LNCAP (cell line): Measurements from ENCODE around the gene TRAF3IP1.

ENCODE experiments used
- CTCF ChIP-seq: fragments of 450-650 bp; IDR thresholded peaks from 2 replicates; pipeline ENCODE4 v1.5.1; 2017; ENCODE audit warnings: mild to moderate bottlenecking

Gene TRAF3IP1

GRCh38 chr2:238322001-238322411 lies 1.7 kb downstream of the TRAF3IP1 start:
- TF ChIP-seq CTCF: no peak

GRCh38 chr2:238325694-238326093 lies 5.4 kb downstream of the TRAF3IP1 start:
- no peak for TF ChIP-seq CTCF

DNA sequence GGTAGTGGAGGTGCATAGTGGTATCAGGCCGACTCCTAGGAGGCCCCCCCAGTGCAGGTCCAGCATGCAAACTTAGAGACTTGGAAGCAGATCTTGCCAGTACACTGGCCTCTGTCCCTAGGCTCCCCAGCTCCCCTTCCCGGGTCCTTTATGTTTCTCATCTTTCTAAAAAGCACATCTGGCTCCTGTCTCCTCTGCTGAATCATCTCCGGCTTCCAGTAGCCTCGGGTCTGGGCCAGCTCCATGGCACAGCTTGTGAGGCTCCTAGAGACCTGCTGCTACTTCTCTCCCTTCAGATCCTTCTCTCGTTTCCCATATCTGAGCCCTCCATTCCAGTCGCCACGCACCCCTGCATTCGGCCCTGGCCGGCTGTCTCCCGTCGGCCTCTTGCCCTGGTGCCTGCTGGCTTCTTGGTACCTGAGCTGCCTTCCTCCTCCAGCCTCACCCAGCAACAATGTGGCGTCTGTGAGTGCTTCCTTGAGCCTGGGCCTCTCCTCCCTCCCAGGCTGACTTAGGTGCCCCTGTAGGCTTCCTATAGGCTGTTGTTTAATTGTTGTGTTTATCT lies 6.6 kb downstream of the TRAF3IP1 start:
- TF ChIP-seq CTCF: no peak

DNA sequence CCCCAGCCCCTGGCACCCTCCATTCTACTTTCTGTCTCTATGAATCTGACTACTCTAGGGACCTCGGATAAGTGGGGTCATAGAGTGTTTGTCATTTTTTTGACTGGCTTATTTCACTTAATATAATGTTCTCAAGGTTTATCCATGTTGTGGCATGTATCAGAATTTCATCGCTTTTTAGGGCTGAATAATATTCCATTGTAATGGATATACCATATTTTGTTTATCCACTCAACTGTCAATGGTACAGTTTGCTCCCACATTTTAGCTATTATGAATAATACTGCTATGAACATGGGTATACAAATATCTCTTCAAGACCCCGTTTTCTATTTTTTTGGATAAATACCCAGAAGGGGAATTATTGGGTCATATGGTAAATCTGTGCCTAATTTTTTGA lies 7.4 kb downstream of the TRAF3IP1 start:
- no peak for TF ChIP-seq CTCF

- TF ChIP-seq CTCF: no peak
These were observed 10.1 kb downstream of the TRAF3IP1 start for GRCh38 chr2:238330391-238330790.

DNA sequence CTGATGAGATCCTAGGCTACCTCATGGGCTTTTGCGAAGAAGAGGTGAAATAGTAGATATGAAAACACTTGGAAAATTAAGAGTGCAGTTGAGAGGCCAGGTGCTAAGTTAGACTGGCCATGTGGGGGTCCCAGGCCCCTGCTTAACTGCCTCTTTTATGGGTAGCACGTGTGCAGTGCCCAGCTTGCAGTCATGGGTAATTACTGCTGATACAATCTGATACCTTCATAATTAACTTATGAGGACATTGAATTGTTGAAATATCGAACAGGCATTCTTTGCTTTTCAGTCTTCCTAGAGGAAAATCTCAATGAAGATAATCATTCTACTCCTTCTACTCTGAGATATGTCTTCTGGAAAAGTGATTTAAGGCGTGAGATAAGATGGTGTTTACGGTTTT lies 11.6 kb downstream of the TRAF3IP1 start:
- TF ChIP-seq CTCF: no peak

- no peak for TF ChIP-seq CTCF
These were observed 14.6 kb downstream of the TRAF3IP1 start for GRCh38 chr2:238334885-238335284.

- TF ChIP-seq CTCF: no peak
These were observed 15.8 kb downstream of the TRAF3IP1 start for GRCh38 chr2:238336151-238336550.
